Loucy (cell line): ENCODE measurements around the gene INPPL1.

Experiments
- EZH2phosphoT487 ChIP-seq: fragments of 200-600 bp; IDR thresholded peaks from 2 replicates; pipeline ENCODE4 v1.6.1; 2018; ENCODE audit warnings: antibody characterized with exemption, mild to moderate bottlenecking, moderate library complexity, borderline replicate concordance
- TF ChIP-seq, protein P1 (sequence below): fragments of 200-600 bp; sonication (generic); conservative IDR thresholded peaks from 2 replicates; pipeline ENCODE4 v1.5.1; 2014; ENCODE audit warnings: mild to moderate bottlenecking, antibody characterized with exemption, low read length

DNA sequence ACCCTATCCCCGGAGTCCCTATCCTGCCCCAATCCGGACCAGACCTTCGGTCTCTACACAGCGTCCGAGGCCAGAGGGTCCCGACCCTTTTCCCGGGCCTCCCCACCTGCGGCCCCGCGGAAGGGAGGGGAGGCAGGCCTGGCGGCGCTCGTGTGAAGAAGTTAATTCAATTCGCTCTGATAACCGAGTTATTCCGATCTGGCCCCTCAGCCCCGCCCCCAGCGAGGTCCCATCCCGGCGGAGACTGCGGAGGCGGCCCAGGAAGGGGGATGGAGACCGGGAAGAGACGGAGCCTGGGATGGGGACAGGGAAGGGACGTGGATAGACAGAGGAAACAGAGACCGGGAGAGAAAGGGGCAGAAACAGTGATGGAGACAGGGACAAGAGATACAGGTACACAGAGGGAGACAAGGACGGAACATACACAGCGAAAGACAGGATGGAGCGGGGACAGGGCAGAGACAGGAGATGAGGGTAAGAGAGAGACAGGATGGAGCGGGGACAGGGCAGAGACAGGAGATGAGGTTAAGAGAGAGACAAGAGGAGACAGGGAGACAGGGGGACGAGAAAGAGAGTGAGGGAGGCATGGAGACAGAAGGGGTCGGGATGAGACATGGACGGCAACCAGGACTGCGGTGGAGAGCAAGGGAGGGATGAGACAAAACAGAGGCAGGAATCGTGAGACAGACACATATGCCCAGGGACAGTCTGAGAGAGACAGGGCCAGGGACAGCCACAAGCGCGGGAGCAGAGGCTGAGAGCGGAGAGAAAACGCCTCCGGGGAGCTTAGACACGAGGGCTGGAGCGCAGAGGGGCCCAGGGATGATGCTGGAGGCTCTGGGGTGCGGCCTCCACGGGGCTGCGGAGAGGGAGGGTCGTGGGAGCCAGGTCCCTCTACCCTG is 20.0 kb downstream of the INPPL1 start:
- TF ChIP-seq, protein P1, sequence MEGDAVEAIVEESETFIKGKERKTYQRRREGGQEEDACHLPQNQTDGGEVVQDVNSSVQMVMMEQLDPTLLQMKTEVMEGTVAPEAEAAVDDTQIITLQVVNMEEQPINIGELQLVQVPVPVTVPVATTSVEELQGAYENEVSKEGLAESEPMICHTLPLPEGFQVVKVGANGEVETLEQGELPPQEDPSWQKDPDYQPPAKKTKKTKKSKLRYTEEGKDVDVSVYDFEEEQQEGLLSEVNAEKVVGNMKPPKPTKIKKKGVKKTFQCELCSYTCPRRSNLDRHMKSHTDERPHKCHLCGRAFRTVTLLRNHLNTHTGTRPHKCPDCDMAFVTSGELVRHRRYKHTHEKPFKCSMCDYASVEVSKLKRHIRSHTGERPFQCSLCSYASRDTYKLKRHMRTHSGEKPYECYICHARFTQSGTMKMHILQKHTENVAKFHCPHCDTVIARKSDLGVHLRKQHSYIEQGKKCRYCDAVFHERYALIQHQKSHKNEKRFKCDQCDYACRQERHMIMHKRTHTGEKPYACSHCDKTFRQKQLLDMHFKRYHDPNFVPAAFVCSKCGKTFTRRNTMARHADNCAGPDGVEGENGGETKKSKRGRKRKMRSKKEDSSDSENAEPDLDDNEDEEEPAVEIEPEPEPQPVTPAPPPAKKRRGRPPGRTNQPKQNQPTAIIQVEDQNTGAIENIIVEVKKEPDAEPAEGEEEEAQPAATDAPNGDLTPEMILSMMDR: no peak
- TF ChIP-seq EZH2phosphoT487: no peak
